GM19193 (cell line): ENCODE data around the gene ANTXR1.

ENCODE experiments used
- POLR2A ChIP-seq: IDR thresholded peaks from 4 replicates; pipeline ENCODE4 v1.6.1; 2011; ENCODE audit not compliant: insufficient read depth, insufficient read length; ENCODE audit errors: extremely low read depth

The ANTXR1 gene

DNA sequence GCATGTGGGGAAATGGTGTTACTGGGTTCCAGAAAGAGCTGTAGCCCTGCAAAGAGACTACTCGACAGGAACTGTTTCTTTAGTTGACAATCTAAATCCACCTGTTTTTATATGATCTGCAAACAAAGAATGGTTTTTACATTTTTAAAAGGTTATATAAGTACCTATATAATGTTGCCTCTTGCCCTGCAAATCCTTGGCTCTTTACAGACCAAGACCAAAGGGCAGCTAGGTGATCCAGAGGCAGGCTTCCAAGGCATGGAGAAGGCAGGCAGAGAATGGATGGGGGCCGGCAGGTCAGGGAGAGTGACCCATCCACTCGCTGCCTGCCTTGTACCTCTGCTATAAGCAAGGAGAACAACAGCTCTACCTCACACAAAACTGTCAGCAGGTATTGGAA, 173.6 kb downstream of the ANTXR1 start:
- no peak for TF ChIP-seq POLR2A

DNA sequence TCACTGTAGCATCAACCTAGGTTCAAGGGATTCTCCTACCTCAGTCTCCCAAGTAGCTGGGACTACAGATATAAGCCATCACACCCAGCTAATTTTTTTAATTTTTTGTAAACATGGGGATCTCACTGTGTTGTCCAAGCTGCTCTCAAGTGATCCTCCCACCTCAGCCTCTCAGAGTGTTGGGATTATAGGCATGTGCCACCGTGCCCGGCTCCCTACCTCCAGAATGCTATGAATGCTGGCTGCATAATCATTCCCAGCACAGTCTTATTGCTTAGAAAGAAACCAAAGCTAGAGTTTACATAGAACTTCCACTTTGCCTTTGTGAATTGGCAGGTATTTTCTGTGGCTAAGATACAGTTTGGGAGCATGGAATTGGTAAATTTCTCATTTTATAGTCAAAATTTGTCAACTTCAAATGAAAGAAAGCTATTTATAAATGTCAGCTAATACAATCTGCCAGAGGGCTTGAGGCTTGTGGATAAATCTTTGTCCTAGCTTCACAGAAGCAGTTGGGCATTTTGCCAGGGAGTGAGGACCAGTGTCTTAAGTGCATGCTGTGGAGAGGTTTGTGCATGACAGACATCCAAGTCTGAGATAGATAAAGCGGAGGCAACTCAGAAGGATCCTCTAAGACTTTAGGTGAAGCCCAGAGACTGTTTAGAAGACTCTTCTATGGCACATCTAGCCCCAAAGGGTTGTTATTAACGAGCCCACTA, 175.4 kb downstream of the ANTXR1 start:
- no peak for TF ChIP-seq POLR2A

DNA sequence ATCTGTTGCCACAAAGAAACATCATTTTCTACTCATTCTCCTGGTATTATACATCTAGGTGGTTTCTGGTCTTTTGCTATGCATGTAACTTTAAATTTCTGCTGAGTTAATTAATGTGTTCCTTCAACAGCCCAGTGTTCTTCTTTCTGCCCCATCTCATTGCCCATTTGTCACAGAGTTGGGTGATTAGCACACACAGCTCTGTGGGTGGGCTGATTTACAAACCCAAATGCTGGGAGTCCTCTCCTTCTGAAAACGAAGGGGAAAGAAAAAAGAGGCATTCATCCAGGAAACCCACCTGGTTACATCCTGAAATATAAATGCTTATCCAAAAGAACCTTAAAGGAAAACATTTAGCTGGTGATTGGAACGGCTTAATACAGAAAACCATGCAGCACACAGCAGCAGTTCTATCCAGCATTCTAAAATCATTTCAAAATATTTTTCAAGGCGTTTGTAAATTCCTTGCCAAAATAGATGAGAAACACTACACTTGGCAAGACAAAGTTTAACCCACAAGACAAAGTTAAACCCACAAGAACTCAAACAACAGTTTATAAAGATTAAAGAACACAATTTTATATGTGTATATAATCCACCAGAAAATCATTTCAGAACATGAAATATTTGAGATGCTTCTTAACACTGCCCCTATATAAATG, 177.9 kb downstream of the ANTXR1 start:
- no peak for TF ChIP-seq POLR2A

DNA sequence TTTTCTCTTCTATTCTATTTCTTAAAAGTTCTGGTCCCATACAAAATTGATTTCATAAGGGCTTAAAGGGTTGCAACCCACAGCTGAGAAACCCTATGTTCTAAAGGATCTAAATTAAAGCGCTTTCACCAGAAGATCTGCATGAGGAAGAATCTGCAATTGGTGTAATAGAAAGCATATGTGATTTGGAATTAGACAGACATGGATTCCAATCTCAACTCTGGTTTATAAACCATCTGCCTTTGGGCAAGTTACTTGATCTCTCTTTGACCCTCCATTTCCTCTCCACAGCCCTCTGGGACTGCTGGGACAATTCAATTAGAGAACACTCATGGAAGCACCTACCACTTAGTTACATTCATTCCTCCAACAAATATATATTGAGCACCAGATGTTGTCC, 178.7 kb downstream of the ANTXR1 start:
- TF ChIP-seq POLR2A = no peak

DNA sequence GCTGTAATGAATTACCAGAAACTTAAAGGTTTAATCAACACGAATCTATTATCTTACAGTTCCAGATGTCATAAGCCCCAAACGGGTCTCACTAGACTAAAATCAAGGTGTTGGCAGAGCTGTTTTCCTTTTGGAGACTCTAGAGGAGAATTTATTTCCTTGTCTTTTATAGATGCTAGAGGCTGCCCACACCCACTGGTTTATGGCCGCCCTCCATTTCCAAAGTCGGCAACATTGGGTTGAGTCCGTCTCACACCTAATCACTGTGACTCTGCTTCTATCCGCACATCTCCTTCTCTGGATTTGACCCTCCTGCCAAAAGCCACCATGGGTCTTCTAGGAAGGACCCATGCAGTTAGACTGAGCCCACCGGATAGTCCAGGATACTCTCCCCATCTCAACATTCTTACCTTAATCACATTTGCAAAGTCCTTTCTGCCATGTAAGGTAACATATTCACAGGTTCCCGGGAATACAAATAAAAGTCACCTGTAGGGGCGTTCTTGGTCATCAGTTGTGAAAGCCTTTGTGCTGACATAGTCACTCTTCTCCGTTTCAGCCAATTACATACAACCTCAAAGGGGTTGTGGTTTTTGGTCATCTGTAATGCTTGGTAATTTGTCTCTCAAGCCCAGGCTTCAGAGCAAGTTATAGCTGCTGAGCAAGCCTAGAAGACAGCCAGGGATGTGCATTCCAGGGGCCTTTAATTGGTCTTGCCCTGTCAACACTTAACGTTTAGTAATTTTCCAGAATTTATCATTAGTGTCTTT, 179.4 kb downstream of the ANTXR1 start:
- TF ChIP-seq POLR2A = no peak

DNA sequence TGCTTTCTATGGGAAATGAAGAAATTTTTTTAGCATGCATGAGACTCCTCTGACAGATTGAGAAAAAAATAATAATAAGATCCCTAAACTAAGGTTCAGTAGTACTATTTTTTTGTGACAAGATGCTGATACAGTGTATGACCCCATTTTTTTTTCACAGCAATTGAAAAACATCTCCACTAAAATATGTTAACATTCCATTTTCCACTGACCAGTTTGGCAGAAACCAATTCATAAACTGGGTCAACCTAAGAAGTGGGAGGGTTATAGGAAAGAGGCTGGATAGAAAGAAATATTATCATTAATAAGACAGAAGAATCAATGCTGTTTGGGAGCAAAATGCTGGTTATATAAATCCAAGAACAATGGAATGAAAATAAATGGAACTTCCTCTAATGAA, 182.7 kb downstream of the ANTXR1 start:
- no peak for TF ChIP-seq POLR2A

DNA sequence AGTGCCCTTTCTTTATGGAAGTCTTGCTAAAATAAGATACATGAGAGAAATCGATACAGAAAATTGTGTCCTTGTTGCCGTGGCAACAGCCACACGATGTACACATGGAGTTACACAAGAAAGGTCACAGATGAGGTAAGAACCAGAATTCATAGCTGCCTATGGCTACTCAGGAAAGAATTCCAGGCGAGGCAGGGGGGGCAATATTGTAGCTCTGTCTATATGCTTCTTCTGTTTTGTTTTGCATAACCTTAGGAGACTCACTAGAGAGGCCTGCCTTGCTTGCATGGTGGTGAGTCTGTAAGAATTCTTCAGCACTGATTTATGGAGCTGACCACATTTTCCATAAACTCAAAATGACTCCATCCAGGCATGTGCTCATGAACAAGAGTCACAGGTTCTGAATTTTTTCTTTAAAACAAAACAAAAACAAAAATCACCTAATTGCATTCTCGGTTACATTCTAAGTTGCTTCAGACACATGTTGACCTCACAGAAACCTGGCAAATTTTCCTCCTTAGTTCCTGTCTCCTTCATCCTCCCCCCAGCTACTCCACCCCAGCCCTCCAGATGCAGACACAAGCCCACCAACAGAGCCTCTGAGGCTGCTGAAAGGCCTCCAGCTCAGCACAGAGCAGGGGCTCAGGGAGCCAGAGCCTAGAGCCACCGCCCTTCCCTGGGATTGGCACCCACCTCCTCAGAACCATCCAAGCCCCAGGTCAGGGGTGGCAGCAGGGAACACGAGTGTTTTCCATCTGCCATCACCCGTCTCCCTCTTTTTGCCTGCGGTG, 183.5 kb downstream of the ANTXR1 start:
- TF ChIP-seq POLR2A = no peak

DNA sequence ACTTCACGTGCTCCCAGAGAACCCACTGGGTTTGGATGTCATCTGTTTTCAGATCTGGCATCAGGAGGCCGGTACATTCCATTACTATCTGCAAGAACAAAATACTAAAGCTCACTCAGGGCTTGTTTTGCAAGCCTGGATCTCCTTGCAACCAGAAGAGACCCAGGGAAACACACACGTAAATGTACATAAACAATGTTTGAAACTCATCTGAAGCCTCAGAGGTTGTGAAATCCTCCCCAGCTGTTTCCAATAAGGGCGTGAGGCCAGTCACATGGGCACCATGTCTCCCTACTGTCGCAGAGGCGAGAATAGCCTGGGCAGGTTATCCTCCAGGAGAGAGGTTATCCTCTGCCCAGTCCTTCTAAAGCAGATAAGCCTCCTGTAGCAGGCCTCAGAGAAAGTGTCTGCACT, 187.1 kb downstream of the ANTXR1 start:
- TF ChIP-seq POLR2A = no peak

DNA sequence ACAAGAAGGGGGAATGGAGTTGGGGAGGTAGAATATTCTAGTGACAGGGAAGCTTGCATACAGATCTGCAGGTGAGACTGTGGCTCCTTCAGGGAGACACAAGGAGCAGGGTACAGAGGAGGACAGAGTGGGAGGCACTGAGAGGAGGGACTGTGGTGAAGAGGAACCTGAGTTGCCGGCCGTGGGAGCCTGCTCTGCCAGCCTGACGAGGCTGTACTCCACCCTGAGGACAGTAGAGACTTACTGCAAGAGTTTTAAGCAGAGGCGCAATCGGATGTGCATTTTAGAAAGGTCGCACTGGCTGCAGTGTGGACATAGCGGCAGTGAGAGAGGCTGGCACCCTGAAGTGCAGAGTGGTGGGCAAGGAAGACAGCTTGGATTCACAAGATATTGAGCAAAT, 188.3 kb downstream of the ANTXR1 start:
- TF ChIP-seq POLR2A = no peak

DNA sequence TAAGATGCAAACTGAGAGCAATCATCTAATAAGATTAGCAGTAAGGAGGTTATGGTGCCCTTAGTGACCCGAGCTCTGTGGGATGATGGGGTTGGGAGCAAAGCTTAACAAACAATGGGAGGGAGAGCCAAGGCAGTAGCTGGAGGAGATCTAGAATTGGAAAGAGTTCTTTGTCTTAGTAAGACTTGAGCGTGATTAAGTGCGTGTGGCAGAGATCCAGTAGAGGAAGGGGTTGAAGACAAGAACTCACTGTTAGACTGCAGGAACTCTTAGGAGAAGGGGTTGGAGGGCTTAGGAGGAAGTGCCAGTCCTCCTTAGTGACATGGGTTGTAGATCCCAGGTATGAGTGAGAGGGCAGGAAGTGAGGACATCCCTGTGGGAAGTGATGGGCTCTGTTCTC, 189.3 kb downstream of the ANTXR1 start:
- no peak for TF ChIP-seq POLR2A

DNA sequence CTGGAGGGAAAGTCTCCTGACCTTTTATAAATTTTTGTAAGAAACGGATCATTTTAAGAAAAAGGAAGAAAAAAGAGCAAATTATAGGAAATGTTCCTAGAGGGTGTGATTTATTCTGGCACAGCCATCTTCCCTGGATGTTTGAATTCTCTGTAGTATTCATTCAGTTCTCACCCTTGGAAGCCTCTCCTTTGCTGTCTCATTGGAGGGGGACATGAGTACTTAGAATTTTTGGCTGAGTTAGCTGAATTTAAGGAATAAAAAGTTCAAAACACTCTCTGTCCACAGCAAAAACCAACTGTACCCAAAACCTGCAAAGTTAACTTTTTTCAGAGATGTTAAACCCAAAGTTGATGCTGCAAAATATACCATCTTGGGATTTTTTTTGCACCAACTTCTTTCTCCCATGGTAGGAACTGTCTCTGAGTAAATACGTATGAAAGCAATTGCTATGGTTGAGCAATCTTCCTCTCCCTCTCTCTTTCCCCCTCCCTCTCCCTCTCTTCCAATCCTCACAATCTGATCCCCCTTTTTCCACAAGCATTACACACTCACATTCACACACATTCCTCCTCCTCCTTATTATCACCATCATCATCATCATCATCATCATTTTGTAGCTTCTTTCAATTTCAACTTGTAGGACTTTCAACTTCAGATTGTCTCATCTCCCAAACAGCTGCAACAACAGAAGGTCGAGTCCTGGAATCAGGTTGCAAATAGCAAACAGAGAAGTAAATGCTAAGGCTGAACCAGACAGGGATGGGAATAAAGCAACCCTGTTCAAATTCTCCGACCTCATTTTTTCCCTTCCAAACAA, 190.4 kb downstream of the ANTXR1 start:
- no peak for TF ChIP-seq POLR2A

DNA sequence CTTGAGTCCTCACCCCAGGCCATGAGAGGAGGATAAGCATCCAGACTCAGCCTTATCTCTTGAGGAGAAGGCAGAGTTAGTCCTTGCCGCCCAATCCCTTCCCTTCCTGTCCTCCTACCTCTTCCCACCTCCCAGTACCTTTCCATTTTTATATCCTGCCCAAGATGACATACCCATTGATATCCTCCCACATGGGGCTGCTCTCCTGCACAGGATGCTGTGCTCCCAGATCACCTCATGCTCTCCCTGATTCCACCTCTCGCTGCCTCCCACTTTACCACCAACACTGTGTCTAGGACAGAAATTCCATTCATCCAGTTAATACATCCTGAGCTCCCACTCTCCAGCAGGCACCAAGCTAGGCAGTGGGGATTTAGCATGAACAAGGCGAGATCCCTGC, 191.7 kb downstream of the ANTXR1 start:
- TF ChIP-seq POLR2A = no peak

DNA sequence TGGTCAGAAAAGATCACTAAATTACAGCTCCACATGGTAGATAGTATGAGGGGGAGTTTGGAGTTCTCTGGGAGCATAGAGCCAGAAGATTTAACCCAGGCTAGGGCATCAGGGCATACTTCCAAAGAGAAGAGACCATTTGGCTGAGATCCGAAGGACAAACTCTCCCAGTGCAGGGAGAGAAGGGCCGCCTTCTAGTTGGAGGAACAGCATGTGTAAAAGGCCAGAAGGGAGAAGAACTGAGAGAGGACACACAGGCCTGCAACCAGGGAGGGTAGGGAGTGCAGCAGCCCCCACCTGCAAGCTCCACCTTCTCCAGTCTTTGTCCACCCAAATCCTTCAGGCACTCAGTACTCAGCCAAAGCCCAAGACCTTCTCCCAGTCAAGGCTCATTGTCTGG, 192.1 kb downstream of the ANTXR1 start:
- no peak for TF ChIP-seq POLR2A

DNA sequence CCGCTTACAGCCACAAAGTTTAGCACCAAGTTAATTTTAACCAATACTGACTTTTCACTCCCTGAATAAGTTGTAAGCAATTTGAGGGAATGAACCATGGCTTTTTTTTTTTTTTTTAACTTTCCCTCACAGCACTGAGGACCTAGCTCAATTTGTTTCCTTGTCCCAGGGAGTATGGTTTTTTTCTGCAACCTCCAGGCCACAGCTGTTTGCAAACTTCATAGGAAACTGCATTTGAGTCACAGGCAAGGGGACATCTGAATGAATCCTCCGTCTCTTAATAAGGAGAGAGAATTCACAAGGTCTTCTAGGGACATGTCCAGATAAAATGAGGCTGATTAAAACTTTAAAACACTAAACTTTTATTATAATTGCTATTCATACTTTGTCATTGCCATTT, 192.5 kb downstream of the ANTXR1 start:
- no peak for TF ChIP-seq POLR2A
